Muscle of leg (tissue), 11 donors: ENCODE measurements around the gene REM2. TPM values are rescaled to one million over a fixed set of nuclear protein-coding genes. Genes with fewer than 3 reads are reported as not detected.

Experiments used
- DNase-seq: peaks from one replicate; pipeline ENCODE4 v3.0.0; 2013
- H3K27ac ChIP-seq: one replicate; pipeline ENCODE4 v1.5.1; 2013; ENCODE audit warnings: mild to moderate bottlenecking, low read length, control low read depth
- H3K27me3 ChIP-seq: one replicate; pipeline ENCODE4 v1.6.1; 2013; ENCODE audit warnings: low read length; ENCODE audit not compliant: control insufficient read depth, insufficient read depth
- H3K36me3 ChIP-seq: one replicate; pipeline ENCODE4 v1.6.1; 2013; ENCODE audit warnings: low read length; ENCODE audit not compliant: control insufficient read depth, insufficient read depth
- H3K4me1 ChIP-seq: one replicate; pipeline ENCODE4 v1.6.1; 2013; ENCODE audit warnings: low read length; ENCODE audit not compliant: control insufficient read depth, insufficient read depth
- H3K4me3 ChIP-seq: one replicate; pipeline ENCODE4 v1.5.1; 2013; ENCODE audit warnings: low read length, control low read depth
- H3K9me3 ChIP-seq: replicated peaks from 2 replicates; pipeline ENCODE4 v1.6.1; 2013; ENCODE audit warnings: low read depth, low read length; ENCODE audit not compliant: control insufficient read depth
- WGBS: methylation state at CpG from one replicate; pipeline ENCODE4 v1.1.5; 2013; ENCODE audit warnings: missing lambda C conversion rate; ENCODE audit not compliant: insufficient coverage; 5-methylcytosine and 5-hydroxymethylcytosine counted together
- polyA plus RNA-seq, 8 donors: library from polyadenylated mRNA; unstranded; fragments of 120-200 nt; gene quantifications; one replicate each; pipeline versions ENCODE4 v1.2.1 to v1.2.3, GENCODE V29; 2013; ENCODE audit warnings: inconsistent platforms in 1 of 8, low replicate concordance in 1 of 8; ENCODE audit not compliant: insufficient read length in 8 of 8, insufficient read depth in 1 of 8
- total RNA-seq: library from RNA; stranded (reverse); fragments of 120-200 nt; gene quantifications from one replicate; pipeline ENCODE4 v1.2.4, GENCODE V29; 2013

The REM2 gene
- total and polyA plus RNA-seq, 9 donors = 0.13 to 0.32 (median 0.18) TPM; not detected in 1

DNA sequence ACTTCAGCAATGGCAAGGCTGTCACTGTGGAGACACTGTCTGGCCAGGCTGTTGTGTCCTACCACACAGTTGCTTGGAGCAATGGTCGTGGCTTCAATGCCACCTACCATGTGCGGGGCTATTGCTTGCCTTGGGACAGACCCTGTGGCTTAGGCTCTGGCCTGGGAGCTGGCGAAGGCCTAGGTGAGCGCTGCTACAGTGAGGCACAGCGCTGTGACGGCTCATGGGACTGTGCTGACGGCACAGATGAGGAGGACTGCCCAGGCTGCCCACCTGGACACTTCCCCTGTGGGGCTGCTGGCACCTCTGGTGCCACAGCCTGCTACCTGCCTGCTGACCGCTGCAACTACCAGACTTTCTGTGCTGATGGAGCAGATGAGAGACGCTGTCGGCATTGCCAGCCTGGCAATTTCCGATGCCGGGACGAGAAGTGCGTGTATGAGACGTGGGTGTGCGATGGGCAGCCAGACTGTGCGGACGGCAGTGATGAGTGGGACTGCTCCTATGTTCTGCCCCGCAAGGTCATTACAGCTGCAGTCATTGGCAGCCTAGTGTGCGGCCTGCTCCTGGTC is 7.2 kb upstream of the REM2 start:
- WGBS = 94% methylated on average over 20 of the region's 20 CpGs
- Histone ChIP-seq H3K36me3 (peaks cover 54% of the 10 kb centered on the region), H3K4me1 (peaks cover 10% of the 10 kb centered on the region), H3K27ac (no peak overlapping the region), H3K9me3 (no peaks in the 10 kb centered on the region), H3K4me3 (no peak overlapping the region), H3K27me3 (no peaks in the 10 kb centered on the region)
- no peak for DNase-seq

DNA sequence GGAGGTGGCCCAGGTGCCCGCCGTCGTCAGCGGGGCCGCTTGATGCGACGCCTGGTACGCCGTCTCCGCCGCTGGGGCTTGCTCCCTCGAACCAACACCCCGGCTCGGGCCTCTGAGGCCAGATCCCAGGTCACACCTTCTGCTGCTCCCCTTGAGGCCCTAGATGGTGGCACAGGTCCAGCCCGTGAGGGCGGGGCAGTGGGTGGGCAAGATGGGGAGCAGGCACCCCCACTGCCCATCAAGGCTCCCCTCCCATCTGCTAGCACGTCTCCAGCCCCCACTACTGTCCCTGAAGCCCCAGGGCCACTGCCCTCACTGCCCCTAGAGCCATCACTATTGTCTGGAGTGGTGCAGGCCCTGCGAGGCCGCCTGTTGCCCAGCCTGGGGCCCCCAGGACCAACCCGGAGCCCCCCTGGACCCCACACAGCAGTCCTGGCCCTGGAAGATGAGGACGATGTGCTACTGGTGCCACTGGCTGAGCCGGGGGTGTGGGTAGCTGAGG is 6.0 kb upstream of the REM2 start:
- peaks cover 9% of the 10 kb centered on the region for H3K4me1 ChIP-seq
- no peak overlapping the region for H3K27ac ChIP-seq
- no peak overlapping the region for H3K4me3 ChIP-seq
- no peak for DNase-seq
- H3K36me3 ChIP-seq = peaks cover 54% of the 10 kb centered on the region
- peaks cover under 1% of the 10 kb centered on the region for H3K27me3 ChIP-seq
- H3K9me3 ChIP-seq = no peaks in the 10 kb centered on the region
- 92% methylated on average over 18 of the region's 22 CpGs for WGBS

DNA sequence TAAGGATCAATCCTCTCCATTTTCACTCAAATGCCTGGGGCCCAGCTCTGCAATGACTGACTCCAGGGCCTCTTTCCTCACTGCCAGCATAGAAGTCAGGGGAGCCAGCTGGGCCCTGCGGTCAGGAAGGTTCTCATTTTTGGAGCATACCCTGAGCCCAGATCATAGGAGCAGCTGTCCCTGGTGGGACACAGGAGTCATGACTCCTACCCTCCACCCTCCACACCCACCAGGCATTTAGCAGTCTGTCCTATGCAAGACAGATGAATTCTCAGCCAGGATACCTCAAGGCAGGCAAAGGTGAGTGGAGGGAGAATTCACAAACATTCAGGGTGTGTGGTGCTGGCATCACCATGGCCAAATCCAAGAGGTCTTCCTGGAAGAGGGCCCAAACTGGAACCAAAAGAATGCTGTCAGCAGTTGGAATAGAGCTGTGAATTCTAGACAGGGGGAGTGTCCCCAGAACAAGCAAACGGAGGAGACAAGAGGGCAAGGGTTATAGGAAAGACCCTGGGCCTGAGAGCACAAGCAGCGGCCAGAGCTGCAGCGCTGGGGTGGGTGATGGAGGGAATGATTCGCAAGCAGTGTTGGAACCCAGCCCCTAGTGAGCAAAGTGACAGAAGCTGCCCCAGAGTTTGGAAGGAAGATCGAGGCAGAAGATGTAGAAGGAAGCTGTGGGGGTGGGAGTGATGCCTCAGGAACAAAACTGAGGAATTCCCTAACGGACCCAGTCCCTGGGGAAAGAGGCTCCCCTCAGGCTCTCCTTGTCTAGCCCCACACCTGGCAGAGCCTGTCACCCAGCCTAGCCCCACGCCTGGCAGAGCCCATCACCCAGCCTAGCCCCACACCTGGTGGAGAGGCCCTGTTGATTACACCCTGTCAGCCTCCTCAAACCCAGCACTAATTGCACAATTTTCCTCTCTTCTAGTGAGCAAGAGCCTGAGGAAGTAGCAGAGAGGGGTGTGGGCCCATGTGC is 4.5 kb upstream of the REM2 start:
- H3K36me3 ChIP-seq = peaks cover 50% of the 10 kb centered on the region
- no peaks in the 10 kb centered on the region for H3K9me3 ChIP-seq
- DNase-seq = no peak
- H3K4me3 ChIP-seq = no peak overlapping the region
- H3K27ac ChIP-seq = no peak overlapping the region
- 71% methylated on average over 4 of the region's 8 CpGs for WGBS
- H3K27me3 ChIP-seq = peaks cover 12% of the 10 kb centered on the region
- H3K4me1 ChIP-seq = peaks cover 15% of the 10 kb centered on the region

DNA sequence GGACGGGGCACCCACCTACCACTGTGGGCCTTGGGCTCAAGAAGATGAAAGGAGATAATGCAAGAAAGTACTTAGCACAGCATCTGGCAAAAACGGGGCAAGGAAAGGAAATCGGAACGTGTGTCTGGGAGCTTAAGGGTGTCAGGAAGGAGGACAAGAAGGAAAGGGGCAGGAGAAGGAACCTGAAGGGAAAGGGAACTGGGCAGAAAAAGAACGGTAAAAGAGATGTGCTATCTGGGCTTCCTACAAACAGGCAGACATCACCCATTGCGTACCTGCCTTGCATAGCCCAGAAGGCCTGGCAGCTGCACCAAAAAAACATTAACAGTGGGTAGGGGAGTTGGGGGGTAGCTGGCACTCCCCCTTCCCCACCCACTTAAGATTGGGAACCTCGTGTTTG is 958 bp upstream of the REM2 start:
- WGBS = 27% methylated on average over 4 of the region's 7 CpGs

DNA sequence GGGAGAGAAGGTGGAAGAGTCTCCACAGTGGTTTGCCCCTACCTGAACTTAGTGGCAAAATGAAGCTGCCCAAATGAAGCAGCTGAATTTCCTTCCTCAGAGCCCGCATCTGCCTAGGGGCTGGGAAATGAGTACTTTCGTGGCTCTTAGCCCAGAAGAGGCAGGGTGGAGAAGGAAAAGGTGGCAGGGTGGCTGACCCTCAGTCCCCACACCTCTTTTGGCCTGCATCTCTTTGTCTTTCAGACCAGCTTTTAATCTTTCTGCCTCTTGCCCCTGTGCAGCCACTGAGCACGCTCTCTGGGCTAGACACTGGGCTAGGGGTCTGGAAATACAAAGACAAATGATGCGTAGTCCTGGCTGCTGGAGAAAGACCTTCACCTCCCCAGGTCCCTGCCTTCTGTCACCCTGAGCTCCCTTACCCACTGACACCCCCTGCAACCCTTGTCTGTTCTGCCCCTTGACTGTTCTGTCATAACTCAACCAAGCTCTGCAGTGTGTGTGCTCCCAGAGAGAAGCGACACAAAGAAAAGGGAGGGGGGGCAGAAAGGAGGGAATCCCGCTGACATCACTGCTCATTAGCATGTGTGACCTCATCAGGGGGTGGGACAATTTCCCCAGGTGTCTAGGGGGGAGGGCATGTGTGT is 371 bp upstream of the REM2 start:
- no peak overlapping the region for H3K4me3 ChIP-seq
- H3K4me1 ChIP-seq = peaks cover 33% of the 10 kb centered on the region
- peaks cover 11% of the 10 kb centered on the region for H3K36me3 ChIP-seq
- H3K9me3 ChIP-seq = no peaks in the 10 kb centered on the region
- peak; percentile 45 for DNase-seq
- no peak overlapping the region for H3K27ac ChIP-seq
- WGBS = 75% methylated on average over 2 of the region's 6 CpGs
- H3K27me3 ChIP-seq = peaks cover 15% of the 10 kb centered on the region

More for the DNA sequence above, 958 bp upstream of the REM2 start:
- peaks cover 16% of the 10 kb centered on the region for H3K36me3 ChIP-seq
- H3K4me3 ChIP-seq = no peak overlapping the region
- peaks cover 28% of the 10 kb centered on the region for H3K4me1 ChIP-seq
- peaks cover 15% of the 10 kb centered on the region for H3K27me3 ChIP-seq
- no peak for DNase-seq
- H3K9me3 ChIP-seq = no peaks in the 10 kb centered on the region
- H3K27ac ChIP-seq = no peak overlapping the region

DNA sequence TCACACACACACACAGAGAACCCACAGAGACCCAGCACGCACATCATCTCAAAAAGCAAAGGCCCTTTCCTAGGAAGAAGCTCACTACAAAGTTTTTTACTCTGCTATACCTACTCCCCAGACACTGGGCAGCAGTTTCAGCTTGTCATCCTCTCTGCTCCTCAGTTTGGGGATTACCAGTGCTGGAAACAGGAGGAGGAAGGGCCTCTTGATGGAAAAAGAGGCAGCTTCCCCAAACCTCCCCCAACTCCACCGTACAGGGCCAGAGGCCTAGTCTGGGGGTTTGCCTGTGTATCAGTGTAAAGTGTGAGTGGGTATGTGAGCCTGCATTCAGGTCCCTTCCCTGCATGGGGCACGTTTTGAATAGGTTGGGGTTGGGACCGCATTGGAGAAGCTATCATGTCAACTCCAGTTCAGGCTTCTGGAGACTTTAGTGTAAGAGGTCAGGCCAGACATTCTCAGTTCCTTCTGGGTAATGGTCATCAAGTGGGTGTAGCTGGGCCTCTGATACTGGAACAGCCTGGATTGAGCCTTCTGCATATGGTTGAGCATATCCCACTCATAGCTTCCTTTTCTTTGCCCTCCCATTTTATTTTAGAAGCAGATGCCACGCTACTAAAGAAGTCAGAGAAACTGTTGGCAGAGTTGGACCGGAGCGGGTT is 1.2 kb downstream of the REM2 start:
- H3K9me3 ChIP-seq = no peaks in the 10 kb centered on the region
- H3K4me3 ChIP-seq = no peak overlapping the region
- H3K4me1 ChIP-seq = peaks cover 42% of the 10 kb centered on the region
- no peak overlapping the region for H3K27ac ChIP-seq
- WGBS = 79% methylated on average over 5 of the region's 7 CpGs
- no peaks in the 10 kb centered on the region for H3K36me3 ChIP-seq
- DNase-seq = no peak
- H3K27me3 ChIP-seq = peaks cover 15% of the 10 kb centered on the region

DNA sequence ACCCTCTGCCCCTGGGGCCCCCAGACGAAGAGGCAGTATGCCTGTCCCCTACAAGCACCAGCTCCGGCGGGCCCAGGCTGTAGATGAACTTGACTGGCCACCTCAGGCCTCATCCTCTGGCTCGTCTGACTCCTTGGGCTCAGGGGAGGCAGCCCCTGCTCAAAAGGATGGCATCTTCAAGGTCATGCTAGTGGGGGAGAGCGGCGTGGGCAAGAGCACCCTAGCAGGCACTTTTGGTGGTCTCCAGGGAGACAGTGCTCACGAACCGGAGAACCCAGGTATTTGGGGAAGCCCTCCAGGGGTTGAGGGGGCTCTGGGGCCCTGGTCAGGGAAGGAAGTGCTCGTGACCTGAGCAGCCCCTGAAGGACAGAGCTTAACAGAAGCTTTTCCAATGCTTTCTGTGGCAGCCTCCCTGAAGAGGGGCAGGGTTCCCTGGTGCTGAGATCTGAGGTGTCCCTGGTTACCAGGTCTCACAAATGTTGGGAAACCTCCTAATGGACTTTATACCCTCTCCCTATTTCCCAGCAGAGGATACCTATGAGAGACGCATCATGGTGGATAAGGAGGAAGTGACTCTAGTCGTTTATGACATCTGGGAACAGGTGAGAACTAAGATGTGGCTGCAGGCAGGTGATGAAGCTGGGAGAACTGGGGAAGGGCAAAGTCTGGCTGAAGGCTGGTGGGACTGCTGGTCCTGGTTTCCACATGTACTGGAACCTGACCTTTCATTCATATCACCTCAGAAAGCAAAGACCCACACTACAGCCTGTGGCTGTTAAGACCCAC is 1.9 kb downstream of the REM2 start:
- no peak overlapping the region for H3K27ac ChIP-seq
- no peak for DNase-seq
- 77% methylated on average over 6 of the region's 11 CpGs for WGBS
- H3K36me3 ChIP-seq = no peaks in the 10 kb centered on the region
- peaks cover 15% of the 10 kb centered on the region for H3K27me3 ChIP-seq
- no peaks in the 10 kb centered on the region for H3K9me3 ChIP-seq
- peaks cover 42% of the 10 kb centered on the region for H3K4me1 ChIP-seq
- H3K4me3 ChIP-seq = no peak overlapping the region

DNA sequence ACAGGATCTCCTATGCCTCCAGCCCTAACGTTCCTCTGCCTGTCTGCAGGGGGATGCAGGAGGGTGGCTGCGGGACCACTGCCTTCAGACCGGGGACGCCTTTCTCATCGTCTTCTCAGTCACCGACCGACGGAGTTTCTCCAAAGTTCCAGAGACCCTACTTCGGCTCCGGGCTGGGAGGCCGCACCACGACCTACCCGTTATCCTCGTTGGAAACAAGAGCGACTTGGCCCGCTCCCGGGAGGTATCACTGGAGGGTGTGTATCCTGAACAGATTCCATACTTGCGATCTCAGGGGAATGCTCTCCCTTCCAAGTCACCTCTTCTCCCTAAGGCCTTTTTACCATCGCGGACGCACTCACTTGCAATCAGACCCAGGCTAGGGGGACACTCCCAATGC is 3.0 kb downstream of the REM2 start:
- H3K27me3 ChIP-seq = peaks cover 15% of the 10 kb centered on the region
- no peaks in the 10 kb centered on the region for H3K36me3 ChIP-seq
- H3K4me1 ChIP-seq = peaks cover 42% of the 10 kb centered on the region
- 82% methylated on average over 21 of the region's 21 CpGs for WGBS
- H3K9me3 ChIP-seq = no peaks in the 10 kb centered on the region
- H3K27ac ChIP-seq = no peak overlapping the region
- H3K4me3 ChIP-seq = no peak overlapping the region
- DNase-seq = no peak

DNA sequence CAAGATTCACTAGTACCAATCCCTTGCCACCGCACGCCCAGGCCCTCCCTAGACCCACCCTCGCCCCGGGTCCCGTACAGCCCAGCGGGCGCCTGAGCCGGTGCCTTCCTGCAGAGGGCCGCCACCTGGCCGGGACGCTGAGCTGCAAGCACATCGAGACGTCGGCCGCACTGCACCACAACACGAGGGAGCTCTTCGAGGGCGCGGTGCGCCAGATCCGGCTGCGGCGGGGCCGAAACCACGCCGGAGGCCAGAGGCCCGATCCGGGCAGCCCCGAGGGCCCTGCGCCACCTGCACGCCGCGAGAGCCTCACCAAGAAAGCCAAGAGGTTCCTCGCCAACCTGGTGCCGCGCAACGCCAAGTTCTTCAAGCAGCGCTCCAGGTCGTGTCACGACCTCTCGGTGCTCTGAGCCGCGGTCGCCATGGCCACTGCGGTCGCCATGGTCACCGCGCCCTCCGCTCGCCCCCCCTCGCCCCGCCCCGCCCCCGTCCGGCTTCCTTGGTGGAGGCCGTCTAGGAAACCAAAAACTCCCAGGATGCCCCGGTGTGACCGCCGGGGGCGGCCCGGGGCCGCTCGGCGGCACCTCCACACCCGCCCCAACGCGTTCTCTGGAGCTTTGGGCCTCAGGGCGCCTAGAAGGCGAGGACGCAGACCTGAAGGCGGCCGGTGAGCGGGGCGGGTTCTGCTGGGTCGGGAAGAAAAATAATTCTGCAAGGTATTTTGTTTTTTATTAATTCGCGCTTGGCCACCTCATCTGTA is 3.7 kb downstream of the REM2 start:
- WGBS = 2% methylated on average over 77 of the region's 77 CpGs
- no peak overlapping the region for H3K27ac ChIP-seq
- peak; percentile 70 for DNase-seq

More for the DNA sequence above, 3.7 kb downstream of the REM2 start:
- Histone ChIP-seq H3K4me3 (peak overlapping the region; percentile 62), H3K36me3 (no peaks in the 10 kb centered on the region), H3K27me3 (peaks cover 15% of the 10 kb centered on the region), H3K4me1 (peaks cover 42% of the 10 kb centered on the region), H3K9me3 (no peaks in the 10 kb centered on the region)
